ENCODE data around the gene AGXT.

Gene AGXT

DNA sequence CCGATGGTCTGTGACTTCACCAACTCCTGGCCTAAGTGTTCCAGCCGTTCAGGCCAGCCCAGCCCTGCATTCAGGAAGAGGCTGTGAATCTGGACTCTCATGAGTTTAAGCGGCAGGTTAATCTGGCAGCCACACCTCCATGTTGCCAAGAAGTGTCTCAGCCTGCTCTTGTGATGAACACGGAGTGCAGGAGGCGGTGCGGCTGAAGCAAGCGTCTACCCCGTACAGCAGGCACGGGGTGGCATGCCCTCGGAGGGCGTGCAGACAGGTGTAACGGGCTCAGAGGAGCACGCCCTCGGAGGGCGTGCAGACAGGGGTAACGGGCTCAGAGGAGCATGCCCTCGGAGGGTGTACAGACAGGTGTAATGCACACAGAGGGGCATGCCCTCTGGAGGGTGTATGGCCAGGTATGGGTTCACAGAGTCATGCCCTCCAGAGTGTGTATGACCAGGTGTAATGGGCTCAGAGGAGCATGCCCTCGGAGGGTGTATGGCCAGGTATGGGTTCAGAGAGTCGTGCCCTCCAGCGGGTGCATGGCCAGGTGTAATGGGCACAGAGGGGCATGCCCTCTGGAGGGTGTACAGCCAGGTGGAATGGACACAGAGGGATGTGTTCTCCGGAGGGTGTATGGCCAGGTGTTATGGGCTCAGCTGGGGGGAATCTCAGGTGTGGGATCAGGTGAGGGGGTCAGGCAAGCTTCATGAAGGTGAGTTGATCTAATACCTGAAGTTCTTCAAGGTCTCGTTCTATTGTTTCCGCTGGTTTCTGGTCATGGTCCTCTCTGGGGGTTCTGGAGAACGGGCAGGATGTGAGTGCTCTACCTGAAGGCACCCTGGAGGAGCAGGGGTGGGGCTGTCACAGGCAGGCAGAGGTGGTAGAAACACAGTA is 60.1 kb downstream of the AGXT start:
- DNase-seq (ENCODE audit: low read depth), result no peak

DNA sequence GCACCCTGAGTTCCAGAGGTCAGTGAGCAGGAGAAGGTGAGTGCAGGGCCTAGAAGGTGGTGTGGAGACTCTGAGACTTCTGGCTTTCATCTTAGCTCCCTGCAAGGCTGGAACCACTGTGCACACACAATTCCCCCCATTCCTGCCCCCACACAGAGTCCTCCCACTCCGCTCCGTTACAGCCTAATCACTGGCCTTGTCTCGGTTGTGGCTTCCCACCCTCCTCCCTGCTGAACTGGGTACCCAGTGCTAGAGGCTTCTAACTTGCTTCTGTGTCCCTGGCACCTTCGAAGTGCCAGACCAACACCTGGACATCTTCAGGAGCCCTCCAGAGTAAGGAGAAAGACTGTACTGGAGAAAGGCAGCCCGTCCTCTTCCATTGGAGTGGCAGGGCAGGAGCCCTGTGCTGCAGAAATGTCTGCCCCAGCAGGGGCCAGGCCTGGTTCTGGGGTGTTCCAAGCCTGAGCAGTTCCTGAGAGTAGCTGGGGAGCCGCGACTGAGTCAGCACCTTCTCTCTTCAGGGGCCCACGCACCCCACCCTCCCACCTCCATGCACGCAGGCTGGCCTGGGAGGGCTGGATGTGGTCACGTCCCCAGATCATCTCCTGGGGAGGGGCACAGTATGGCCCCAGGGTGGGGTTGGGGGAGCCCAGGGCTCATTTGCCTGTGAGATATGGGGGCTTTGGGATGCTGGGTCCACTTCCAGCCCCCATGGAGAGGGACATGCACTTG is 60.9 kb downstream of the AGXT start:
- no peak for DNase-seq (ENCODE audit: low read depth)
